KOPT-K1 (cell line): ENCODE measurements around the gene TMEM82.
"Not testable (repeated sequence)": the region's sequence is repeated elsewhere in the genome, so short reads cannot be mapped to it uniquely, and the experiment has no call there.

ENCODE experiments used
- H3K27ac ChIP-seq: fragments of 200-600 bp; sonication (generic); 2 replicates; pipeline ENCODE4 v1.5.1; 2016; ENCODE audit warnings: antibody characterized with exemption, mild to moderate bottlenecking, low read depth, low read length; ENCODE audit not compliant: poor library complexity, severe bottlenecking
- H3K36me3 ChIP-seq: fragments of 200-600 bp; sonication (generic); 2 replicates; pipeline ENCODE4 v1.5.1; 2017; ENCODE audit warnings: antibody characterized with exemption, mild to moderate bottlenecking, low read length, moderate library complexity; ENCODE audit not compliant: insufficient read depth
- H3K9me3 ChIP-seq: fragments of 200-600 bp; sonication (generic); 2 replicates; pipeline ENCODE4 v1.5.1; 2017; ENCODE audit warnings: antibody characterized with exemption, low read length, mild to moderate bottlenecking; ENCODE audit not compliant: insufficient read depth, poor library complexity, severe bottlenecking

TMEM82 gene

GRCh38 chr1:15742339-15742801 is at the start of gene TMEM82:
Gene TMEM82, plus strand, starts transcription at chr1:15742499. Its CDS starts 61 bp downstream, at chr1:15742560.
- Histone ChIP-seq H3K27ac (no peak within 1 kb of the TSS), H3K36me3 (no peaks in the 10 kb centered on the region), H3K9me3 (no peaks in the 10 kb centered on the region)

GRCh38 chr1:15693371-15693770 is 48.9 kb upstream of the TMEM82 start:
- Histone ChIP-seq H3K9me3 (no peaks in the 10 kb centered on the region), H3K27ac (no peak overlapping the region), H3K36me3 (peaks cover 12% of the 10 kb centered on the region; the same call in 1 of the 2 replicates)

GRCh38 chr1:15696956-15697521 is 45.3 kb upstream of the TMEM82 start:
- Histone ChIP-seq H3K9me3 (no peaks in the 10 kb centered on the region), H3K27ac (no peak overlapping the region), H3K36me3 (peaks cover 7% of the 10 kb centered on the region; the same call in 1 of the 2 replicates)

GRCh38 chr1:15698201-15698600 is 44.1 kb upstream of the TMEM82 start:
- Histone ChIP-seq H3K27ac (no peak overlapping the region), H3K9me3 (no peaks in the 10 kb centered on the region)

GRCh38 chr1:15699321-15699720 is 43.0 kb upstream of the TMEM82 start:
- H3K9me3 ChIP-seq, H3K36me3 ChIP-seq, H3K27ac ChIP-seq: not testable (repeated sequence)

More at GRCh38 chr1:15698201-15698600, 44.1 kb upstream of the TMEM82 start:
- H3K36me3 ChIP-seq: peaks cover 7% of the 10 kb centered on the region; the same call in 1 of the 2 replicates

- Histone ChIP-seq H3K36me3 (peaks cover 10% of the 10 kb centered on the region; the same call in 1 of the 2 replicates), H3K27ac (no peak overlapping the region), H3K9me3 (no peaks in the 10 kb centered on the region)
These were observed 41.8 kb upstream of the TMEM82 start for GRCh38 chr1:15700508-15700907.

- no peak overlapping the region for H3K27ac ChIP-seq
- H3K36me3 ChIP-seq: peaks cover 11% of the 10 kb centered on the region; the same call in 1 of the 2 replicates
- no peaks in the 10 kb centered on the region for H3K9me3 ChIP-seq
These were observed 40.5 kb upstream of the TMEM82 start for GRCh38 chr1:15701784-15702183.

GRCh38 chr1:15702722-15703550 is 39.4 kb upstream of the TMEM82 start:
- Histone ChIP-seq H3K27ac (no peak overlapping the region), H3K36me3 (peaks cover 11% of the 10 kb centered on the region; the same call in 1 of the 2 replicates), H3K9me3 (no peaks in the 10 kb centered on the region)

- H3K36me3 ChIP-seq: peaks cover 11% of the 10 kb centered on the region; the same call in 1 of the 2 replicates
- no peaks in the 10 kb centered on the region for H3K9me3 ChIP-seq
- H3K27ac ChIP-seq: no peak overlapping the region
These were observed 38.7 kb upstream of the TMEM82 start for GRCh38 chr1:15703562-15703961.

GRCh38 chr1:15704526-15705183 is 37.6 kb upstream of the TMEM82 start:
- peaks cover 11% of the 10 kb centered on the region; the same call in 1 of the 2 replicates for H3K36me3 ChIP-seq
- H3K27ac ChIP-seq: no peak overlapping the region
- H3K9me3 ChIP-seq: no peaks in the 10 kb centered on the region

GRCh38 chr1:15705184-15705566 is 37.1 kb upstream of the TMEM82 start:
- Histone ChIP-seq H3K9me3 (no peaks in the 10 kb centered on the region), H3K27ac (no peak overlapping the region), H3K36me3 (peaks cover 11% of the 10 kb centered on the region; the same call in 1 of the 2 replicates)

- H3K27ac ChIP-seq: no peak overlapping the region
These were observed 35.5 kb upstream of the TMEM82 start for GRCh38 chr1:15706751-15707150.

GRCh38 chr1:15707239-15707925 is 34.9 kb upstream of the TMEM82 start:
- H3K36me3 ChIP-seq: peaks cover 11% of the 10 kb centered on the region; the same call in 1 of the 2 replicates
- no peak overlapping the region for H3K27ac ChIP-seq
- no peaks in the 10 kb centered on the region for H3K9me3 ChIP-seq

More at GRCh38 chr1:15706751-15707150, 35.5 kb upstream of the TMEM82 start:
- Histone ChIP-seq H3K9me3 (no peaks in the 10 kb centered on the region), H3K36me3 (peaks cover 11% of the 10 kb centered on the region; the same call in 1 of the 2 replicates)

GRCh38 chr1:15708486-15709137 is 33.7 kb upstream of the TMEM82 start:
- Histone ChIP-seq H3K27ac (no peak overlapping the region), H3K9me3 (no peaks in the 10 kb centered on the region), H3K36me3 (peaks cover 11% of the 10 kb centered on the region; the same call in 1 of the 2 replicates)
